Skeletal muscle satellite cell (primary cell): ENCODE results near the gene SERINC5.

Experiments used
- H3K27me3 ChIP-seq: 2 replicates; pipeline ENCODE4 v1.7.0; 2013; ENCODE audit warnings: low read length; ENCODE audit not compliant: control insufficient read depth, insufficient read depth
- H3K36me3 ChIP-seq: 2 replicates; pipeline ENCODE4 v1.7.0; 2013; ENCODE audit warnings: mild to moderate bottlenecking, control low read depth, low read length; ENCODE audit not compliant: insufficient read depth
- H3K4me1 ChIP-seq: 2 replicates; pipeline ENCODE4 v1.7.0; 2013; ENCODE audit warnings: low read length; ENCODE audit not compliant: control insufficient read depth, insufficient read depth
- H3K4me2 ChIP-seq: 2 replicates; pipeline ENCODE4 v1.7.0; 2013; ENCODE audit warnings: mild to moderate bottlenecking, low read length
- H3K4me3 ChIP-seq: 2 replicates; pipeline ENCODE4 v1.7.0; 2013; ENCODE audit warnings: low read length
- H3K9ac ChIP-seq: 2 replicates; pipeline ENCODE4 v1.7.0; 2013; ENCODE audit warnings: mild to moderate bottlenecking, low read depth, low read length, moderate library complexity
- H3K9me3 ChIP-seq: replicated peaks from 2 replicates; pipeline ENCODE4 v1.7.0; 2013; ENCODE audit warnings: mild to moderate bottlenecking, control low read depth, low read length

Gene SERINC5

GRCh38 chr5:80182809-80183580 is 72.9 kb downstream of the SERINC5 start:
- no peak overlapping the region for H3K4me2 ChIP-seq
- no peaks in the 10 kb centered on the region for H3K36me3 ChIP-seq
- H3K4me1 ChIP-seq = no peaks in the 10 kb centered on the region
- H3K4me3 ChIP-seq = no peak overlapping the region
- H3K9me3 ChIP-seq = no peaks in the 10 kb centered on the region
- no peaks in the 10 kb centered on the region for H3K27me3 ChIP-seq
- no peak overlapping the region for H3K9ac ChIP-seq

- no peaks in the 10 kb centered on the region for H3K4me1 ChIP-seq
These were observed 74.1 kb downstream of the SERINC5 start for GRCh38 chr5:80181618-80182211.

GRCh38 chr5:80177236-80177635 is 78.6 kb downstream of the SERINC5 start:
- H3K9ac ChIP-seq = no peak overlapping the region
- H3K4me2 ChIP-seq = no peak overlapping the region
- peaks cover 5% of the 10 kb centered on the region for H3K36me3 ChIP-seq
- H3K4me1 ChIP-seq = peaks cover 4% of the 10 kb centered on the region
- no peaks in the 10 kb centered on the region for H3K27me3 ChIP-seq
- no peak overlapping the region for H3K4me3 ChIP-seq
- no peaks in the 10 kb centered on the region for H3K9me3 ChIP-seq

More at GRCh38 chr5:80181618-80182211, 74.1 kb downstream of the SERINC5 start:
- Histone ChIP-seq H3K4me3 (no peak overlapping the region), H3K9me3 (no peaks in the 10 kb centered on the region), H3K27me3 (no peaks in the 10 kb centered on the region), H3K4me2 (no peak overlapping the region), H3K9ac (no peak overlapping the region), H3K36me3 (no peaks in the 10 kb centered on the region)

- Histone ChIP-seq H3K36me3 (peaks cover 5% of the 10 kb centered on the region), H3K9me3 (no peaks in the 10 kb centered on the region), H3K27me3 (no peaks in the 10 kb centered on the region), H3K4me3 (no peak overlapping the region), H3K4me2 (no peak overlapping the region), H3K4me1 (peaks cover 6% of the 10 kb centered on the region), H3K9ac (no peak overlapping the region)
These were observed 80.5 kb downstream of the SERINC5 start for GRCh38 chr5:80175337-80175736.

GRCh38 chr5:80174790-80175189 is 81.1 kb downstream of the SERINC5 start:
- H3K27me3 ChIP-seq = no peaks in the 10 kb centered on the region
- peaks cover 6% of the 10 kb centered on the region for H3K4me1 ChIP-seq
- H3K9me3 ChIP-seq = no peaks in the 10 kb centered on the region
- peaks cover 5% of the 10 kb centered on the region for H3K36me3 ChIP-seq
- no peak overlapping the region for H3K4me3 ChIP-seq
- H3K4me2 ChIP-seq = no peak overlapping the region
- H3K9ac ChIP-seq = no peak overlapping the region

GRCh38 chr5:80172067-80172695 is 83.7 kb downstream of the SERINC5 start:
- no peak overlapping the region for H3K4me3 ChIP-seq
- no peaks in the 10 kb centered on the region for H3K9me3 ChIP-seq
- no peak overlapping the region for H3K4me2 ChIP-seq
- H3K4me1 ChIP-seq = peaks cover 6% of the 10 kb centered on the region
- H3K9ac ChIP-seq = no peak overlapping the region
- H3K36me3 ChIP-seq = peaks cover 5% of the 10 kb centered on the region
- no peaks in the 10 kb centered on the region for H3K27me3 ChIP-seq

GRCh38 chr5:80170117-80170535 is 85.7 kb downstream of the SERINC5 start:
- H3K4me1 ChIP-seq = peaks cover 6% of the 10 kb centered on the region
- no peaks in the 10 kb centered on the region for H3K9me3 ChIP-seq
- H3K4me3 ChIP-seq = no peak overlapping the region
- no peak overlapping the region for H3K4me2 ChIP-seq
- H3K9ac ChIP-seq = no peak overlapping the region
- H3K27me3 ChIP-seq = no peaks in the 10 kb centered on the region
- peaks cover 9% of the 10 kb centered on the region for H3K36me3 ChIP-seq

GRCh38 chr5:80168388-80169028 is 87.3 kb downstream of the SERINC5 start:
- H3K4me2 ChIP-seq = no peak overlapping the region
- peaks cover 5% of the 10 kb centered on the region for H3K36me3 ChIP-seq
- no peak overlapping the region for H3K9ac ChIP-seq
- no peaks in the 10 kb centered on the region for H3K27me3 ChIP-seq
- peaks cover 6% of the 10 kb centered on the region for H3K4me1 ChIP-seq
- H3K9me3 ChIP-seq = no peaks in the 10 kb centered on the region
- no peak overlapping the region for H3K4me3 ChIP-seq

- Histone ChIP-seq H3K4me1 (no peaks in the 10 kb centered on the region), H3K4me3 (no peak overlapping the region), H3K9me3 (no peaks in the 10 kb centered on the region), H3K4me2 (no peak overlapping the region), H3K36me3 (peaks cover 5% of the 10 kb centered on the region), H3K9ac (no peak overlapping the region), H3K27me3 (no peaks in the 10 kb centered on the region)
These were observed 90.4 kb downstream of the SERINC5 start for GRCh38 chr5:80165452-80165851.

- H3K27me3 ChIP-seq = no peaks in the 10 kb centered on the region
- no peaks in the 10 kb centered on the region for H3K4me1 ChIP-seq
- peaks cover 5% of the 10 kb centered on the region for H3K36me3 ChIP-seq
- H3K4me2 ChIP-seq = no peak overlapping the region
- H3K4me3 ChIP-seq = no peak overlapping the region
- H3K9ac ChIP-seq = no peak overlapping the region
- no peaks in the 10 kb centered on the region for H3K9me3 ChIP-seq
These were observed 94.7 kb downstream of the SERINC5 start for GRCh38 chr5:80161165-80161564.

- Histone ChIP-seq H3K9me3 (no peaks in the 10 kb centered on the region), H3K9ac (no peak overlapping the region), H3K4me2 (no peak overlapping the region), H3K27me3 (no peaks in the 10 kb centered on the region), H3K4me1 (no peaks in the 10 kb centered on the region), H3K36me3 (no peaks in the 10 kb centered on the region), H3K4me3 (no peak overlapping the region)
These were observed 95.6 kb downstream of the SERINC5 start for GRCh38 chr5:80160242-80160641.
